Osteoblast (primary cell): ENCODE data around the gene RNASEH2C. TPM values are rescaled to one million over a fixed set of nuclear protein-coding genes. Genes with fewer than 3 reads are reported as not detected.

Experiments used
- DNase-seq: peaks from one replicate; pipeline ENCODE4 v3.0.0; 2011; ENCODE audit warnings: low spot score, mixed read lengths; ENCODE audit not compliant: insufficient read length; ENCODE audit errors: missing footprints
- H2AFZ ChIP-seq: 2 replicates; pipeline ENCODE4 v1.6.0; 2011; ENCODE audit warnings: mild to moderate bottlenecking, low read length
- H3K27ac ChIP-seq: 2 replicates; pipeline ENCODE4 v1.5.1; 2011; ENCODE audit warnings: mild to moderate bottlenecking, low read depth, low read length, moderate library complexity
- H3K27me3 ChIP-seq: 2 replicates; pipeline ENCODE4 v1.6.0; 2012; ENCODE audit warnings: mild to moderate bottlenecking, control low read depth, inconsistent platforms, low read length, moderate library complexity; ENCODE audit not compliant: insufficient read depth
- H3K36me3 ChIP-seq: 2 replicates; pipeline ENCODE4 v1.5.1; 2011; ENCODE audit warnings: mild to moderate bottlenecking, low read length, control low read depth, moderate library complexity; ENCODE audit not compliant: insufficient read depth
- H3K4me1 ChIP-seq: 2 replicates; pipeline ENCODE4 v1.5.1; 2011; ENCODE audit warnings: mild to moderate bottlenecking, low read length, control low read depth, moderate library complexity; ENCODE audit not compliant: insufficient read depth
- H3K4me2 ChIP-seq: 2 replicates; pipeline ENCODE4 v1.6.0; 2011; ENCODE audit warnings: mild to moderate bottlenecking, low read length; ENCODE audit not compliant: insufficient read depth
- H3K4me3 ChIP-seq: fragments of 200-600 bp; sonication (generic); 3 replicates; pipeline ENCODE4 v1.5.1; 2012; ENCODE audit warnings: mild to moderate bottlenecking, low read length, inconsistent platforms; ENCODE audit not compliant: insufficient read depth
- H3K79me2 ChIP-seq: 2 replicates; pipeline ENCODE4 v1.6.0; 2012; ENCODE audit warnings: mild to moderate bottlenecking, low read length, control low read depth, inconsistent platforms; ENCODE audit not compliant: insufficient read depth
- H3K9me3 ChIP-seq: 2 replicates; pipeline ENCODE4 v1.5.1; 2011; ENCODE audit warnings: low read depth, low read length, control low read depth
- H4K20me1 ChIP-seq: 2 replicates; pipeline ENCODE4 v1.6.0; 2012; ENCODE audit warnings: mild to moderate bottlenecking, low read length, control low read depth; ENCODE audit not compliant: insufficient read depth
- total RNA-seq: library from RNA; depleted of rRNA; stranded (reverse); fragments of >200 nt; gene quantifications from 2 replicates; pipeline ENCODE4 v1.2.3, GENCODE V29; 2012
- TF ChIP-seq, protein P1 (sequence below): IDR thresholded peaks from 2 replicates; pipeline ENCODE4 v1.5.1; 2011; ENCODE audit warnings: mild to moderate bottlenecking, low read depth, low read length, moderate library complexity; ENCODE audit errors: extremely low read depth

The RNASEH2C gene
- total RNA-seq, 1 donor = 27.9 TPM

GRCh38 chr11:65716302-65716701 lies 4.3 kb downstream of the RNASEH2C start:
- Histone ChIP-seq H3K27me3 (no peaks in the 10 kb centered on the region), H3K4me3 (no peak overlapping the region), H3K4me2 (no peak overlapping the region), H3K4me1 (peaks cover 19% of the 10 kb centered on the region), H3K27ac (no peak overlapping the region), H2AFZ (no peak overlapping the region), H4K20me1 (peaks cover 26% of the 10 kb centered on the region), H3K9me3 (no peaks in the 10 kb centered on the region), H3K79me2 (peaks cover 56% of the 10 kb centered on the region), H3K36me3 (peaks cover 55% of the 10 kb centered on the region)
- no peak for DNase-seq
- TF ChIP-seq, protein P1, sequence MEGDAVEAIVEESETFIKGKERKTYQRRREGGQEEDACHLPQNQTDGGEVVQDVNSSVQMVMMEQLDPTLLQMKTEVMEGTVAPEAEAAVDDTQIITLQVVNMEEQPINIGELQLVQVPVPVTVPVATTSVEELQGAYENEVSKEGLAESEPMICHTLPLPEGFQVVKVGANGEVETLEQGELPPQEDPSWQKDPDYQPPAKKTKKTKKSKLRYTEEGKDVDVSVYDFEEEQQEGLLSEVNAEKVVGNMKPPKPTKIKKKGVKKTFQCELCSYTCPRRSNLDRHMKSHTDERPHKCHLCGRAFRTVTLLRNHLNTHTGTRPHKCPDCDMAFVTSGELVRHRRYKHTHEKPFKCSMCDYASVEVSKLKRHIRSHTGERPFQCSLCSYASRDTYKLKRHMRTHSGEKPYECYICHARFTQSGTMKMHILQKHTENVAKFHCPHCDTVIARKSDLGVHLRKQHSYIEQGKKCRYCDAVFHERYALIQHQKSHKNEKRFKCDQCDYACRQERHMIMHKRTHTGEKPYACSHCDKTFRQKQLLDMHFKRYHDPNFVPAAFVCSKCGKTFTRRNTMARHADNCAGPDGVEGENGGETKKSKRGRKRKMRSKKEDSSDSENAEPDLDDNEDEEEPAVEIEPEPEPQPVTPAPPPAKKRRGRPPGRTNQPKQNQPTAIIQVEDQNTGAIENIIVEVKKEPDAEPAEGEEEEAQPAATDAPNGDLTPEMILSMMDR = no peak

DNA sequence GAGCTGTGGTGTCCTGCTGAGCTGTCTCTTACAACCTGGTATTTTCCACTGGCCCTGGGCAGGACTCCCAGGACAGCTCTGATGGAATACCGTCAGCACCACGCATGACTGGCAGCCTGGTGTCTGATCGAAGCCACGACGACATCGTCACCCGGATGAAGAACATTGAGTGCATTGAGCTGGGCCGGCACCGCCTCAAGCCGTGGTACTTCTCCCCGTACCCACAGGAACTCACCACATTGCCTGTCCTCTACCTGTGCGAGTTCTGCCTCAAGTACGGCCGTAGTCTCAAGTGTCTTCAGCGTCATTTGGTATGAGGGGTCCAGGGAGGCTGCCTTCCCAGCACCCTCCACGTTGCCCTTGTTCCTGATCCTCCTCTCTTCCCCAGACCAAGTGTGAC lies 6.2 kb downstream of the RNASEH2C start:
- Histone ChIP-seq H3K4me2 (no peak overlapping the region), H4K20me1 (peaks cover 18% of the 10 kb centered on the region), H2AFZ (no peak overlapping the region), H3K27me3 (no peaks in the 10 kb centered on the region), H3K4me3 (no peak overlapping the region), H3K36me3 (peaks cover 55% of the 10 kb centered on the region), H3K27ac (no peak overlapping the region), H3K79me2 (peaks cover 50% of the 10 kb centered on the region), H3K9me3 (no peaks in the 10 kb centered on the region), H3K4me1 (peaks cover 23% of the 10 kb centered on the region)
- no peak for DNase-seq
- TF ChIP-seq, protein P1 = no peak

DNA sequence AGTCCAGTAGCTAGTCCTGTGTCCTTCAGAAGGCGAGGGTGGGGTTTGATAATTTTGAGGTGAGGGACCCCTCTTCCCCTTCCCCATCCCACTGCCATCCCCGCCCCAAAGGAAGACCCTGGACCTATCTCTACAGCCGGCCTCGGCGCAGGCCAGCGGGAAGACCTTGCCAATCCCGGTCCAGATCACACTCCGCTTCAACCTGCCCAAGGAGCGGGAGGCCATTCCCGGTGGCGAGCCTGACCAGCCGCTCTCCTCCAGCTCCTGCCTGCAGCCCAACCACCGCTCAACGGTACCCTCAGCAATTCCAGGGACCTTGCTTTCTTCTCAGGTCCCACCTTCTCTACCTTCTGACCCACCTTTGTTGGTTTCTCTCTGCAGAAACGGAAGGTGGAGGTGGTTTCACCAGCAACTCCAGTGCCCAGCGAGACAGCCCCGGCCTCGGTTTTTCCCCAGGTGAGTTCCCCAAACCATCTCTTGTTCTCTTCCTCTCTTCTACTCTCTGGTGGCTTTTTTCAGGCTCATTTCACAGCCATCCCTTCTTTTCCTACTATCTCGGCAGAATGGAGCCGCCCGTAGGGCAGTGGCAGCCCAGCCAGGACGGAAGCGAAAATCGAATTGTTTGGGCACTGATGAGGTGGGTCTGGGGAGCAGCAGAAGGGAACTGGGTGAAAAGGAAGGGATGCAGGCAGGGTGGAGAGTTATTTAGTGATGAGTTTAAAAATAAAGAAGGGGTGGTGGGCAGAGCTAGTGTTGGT lies 7.2 kb downstream of the RNASEH2C start:
- Histone ChIP-seq H3K27me3 (no peaks in the 10 kb centered on the region), H3K9me3 (no peaks in the 10 kb centered on the region), H3K4me2 (peak overlapping the region; percentile 96), H2AFZ (no peak overlapping the region), H3K36me3 (peaks cover 48% of the 10 kb centered on the region), H3K4me3 (peak overlapping the region; percentile 96), H4K20me1 (peaks cover 9% of the 10 kb centered on the region), H3K4me1 (peaks cover 14% of the 10 kb centered on the region), H3K79me2 (peaks cover 40% of the 10 kb centered on the region), H3K27ac (no peak overlapping the region)
- TF ChIP-seq, protein P1 = no peak
- DNase-seq = no peak

DNA sequence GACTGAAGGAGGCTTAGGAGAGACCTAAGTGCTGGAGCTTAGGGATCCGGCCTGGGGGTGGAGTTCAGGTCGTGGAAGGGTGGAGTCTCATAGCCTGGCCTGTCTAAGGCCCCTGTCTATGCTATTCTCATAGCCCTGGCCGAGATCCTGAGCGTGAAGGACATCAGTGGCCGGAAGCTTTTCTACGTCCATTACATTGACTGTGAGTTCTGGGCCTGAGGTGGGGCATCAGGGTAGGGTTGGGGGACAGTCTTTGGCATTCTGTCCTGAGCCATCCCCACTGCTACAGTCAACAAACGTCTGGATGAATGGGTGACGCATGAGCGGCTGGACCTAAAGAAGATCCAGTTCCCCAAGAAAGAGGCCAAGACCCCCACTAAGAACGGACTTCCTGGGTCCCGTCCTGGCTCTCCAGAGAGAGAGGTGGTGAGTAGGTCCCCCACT lies 7.9 kb downstream of the RNASEH2C start:
- Histone ChIP-seq H2AFZ (peak overlapping the region; percentile 100), H3K4me1 (peaks cover 14% of the 10 kb centered on the region), H3K4me3 (peak overlapping the region; percentile 96), H4K20me1 (peaks cover 6% of the 10 kb centered on the region), H3K79me2 (peaks cover 32% of the 10 kb centered on the region), H3K9me3 (no peaks in the 10 kb centered on the region), H3K27ac (peak overlapping the region; percentile 100), H3K27me3 (no peaks in the 10 kb centered on the region), H3K36me3 (peaks cover 41% of the 10 kb centered on the region), H3K4me2 (peak overlapping the region; percentile 96)
- TF ChIP-seq, protein P1 = no peak
- DNase-seq = peak; percentile 98
